Effector CD4-positive, alpha-beta T cell (primary cell): ENCODE data around the gene ATF4.
A peak's percentile ranks its signal among the peaks of the same experiment; 100 is the strongest.

Source experiments
- DNase-seq: peaks from one replicate; pipeline ENCODE4 v3.0.0-alpha.2; 2020

Gene ATF4

DNA sequence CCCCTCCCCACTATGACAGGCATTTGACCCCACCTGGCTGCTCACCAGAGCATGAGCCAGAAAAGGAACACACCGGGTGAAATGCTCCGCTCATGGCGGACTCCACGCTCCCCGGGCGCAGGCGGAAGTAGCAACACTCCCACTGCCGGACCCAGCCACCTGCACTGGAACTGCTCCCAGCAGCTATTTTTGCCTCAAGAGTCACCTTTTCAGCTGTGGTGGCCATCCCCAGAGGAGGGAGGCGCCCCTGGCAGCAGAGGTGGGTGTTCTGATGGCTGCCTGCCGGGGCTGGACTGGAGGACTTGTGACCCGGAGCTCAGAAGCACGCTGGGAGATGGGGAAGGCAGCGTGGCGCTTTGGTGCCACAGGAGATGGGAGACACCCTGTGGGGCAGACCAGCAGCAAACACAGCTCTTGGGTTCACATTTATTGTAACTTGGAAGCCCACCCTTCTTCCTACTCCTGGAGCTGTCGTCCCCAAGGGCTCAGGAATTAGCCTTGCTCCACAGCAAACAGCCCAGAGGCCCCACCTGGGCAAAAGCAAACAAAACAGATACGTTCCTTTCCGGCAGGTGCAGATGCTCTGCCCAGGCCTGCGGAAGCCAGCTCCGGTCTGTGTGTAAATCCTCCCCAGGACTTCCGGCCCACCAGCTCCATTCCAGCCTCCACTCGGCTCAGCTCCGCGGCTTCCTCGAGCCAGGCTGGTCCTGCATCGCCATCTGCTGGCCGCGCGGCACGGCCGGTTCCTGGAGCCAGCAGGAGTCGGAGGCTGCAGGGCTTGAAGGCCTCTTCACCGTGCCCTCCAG, 8.5 kb downstream of the ATF4 start:
- peak; percentile 89 for DNase-seq

GRCh38 chr22:39529487-39529851, 9.1 kb downstream of the ATF4 start:
- DNase-seq: no peak

- no peak for DNase-seq
Measured at GRCh38 chr22:39530116-39530515, 9.8 kb downstream of the ATF4 start.

DNA sequence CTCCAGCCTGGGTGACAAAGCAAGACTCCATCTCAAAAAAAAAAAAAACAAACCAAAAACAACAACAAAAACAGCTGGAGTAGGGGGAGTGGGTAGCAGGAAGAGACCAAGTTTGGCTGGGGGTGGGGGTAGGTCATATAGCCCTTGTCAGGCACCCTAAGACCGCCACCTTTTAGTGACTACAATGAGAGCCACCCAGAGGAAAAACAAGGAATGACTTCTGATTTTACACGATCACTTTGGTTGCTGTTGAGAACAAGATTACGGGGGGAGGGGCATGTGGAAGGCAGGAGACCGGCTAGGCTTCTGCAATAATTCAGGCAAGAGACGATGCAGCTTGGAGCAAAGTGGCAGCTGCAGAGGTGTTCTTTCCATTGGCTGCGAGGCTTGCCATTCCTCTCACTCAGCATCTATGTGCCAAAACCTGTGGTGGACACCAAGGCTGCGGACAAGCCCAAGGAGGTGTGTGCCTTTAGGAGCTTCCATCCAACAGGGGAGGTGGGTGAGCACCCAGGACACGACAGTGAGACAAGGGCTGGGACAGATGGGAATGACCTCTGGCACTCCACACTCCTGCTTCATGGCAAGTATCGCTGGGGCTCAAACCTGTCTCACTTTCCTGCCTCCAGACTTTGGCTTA, 10.4 kb downstream of the ATF4 start:
- no peak for DNase-seq

- DNase-seq: peak; percentile 98
Measured at GRCh38 chr22:39532215-39533073, 12.1 kb downstream of the ATF4 start, which contains the start of gene RPS19BP1. TSS of gene RPS19BP1 (minus strand) at chr22:39532748. CDS start at chr22:39532738, 10 bp downstream.

GRCh38 chr22:39534092-39534506, 13.7 kb downstream of the ATF4 start:
- no peak for DNase-seq

DNA sequence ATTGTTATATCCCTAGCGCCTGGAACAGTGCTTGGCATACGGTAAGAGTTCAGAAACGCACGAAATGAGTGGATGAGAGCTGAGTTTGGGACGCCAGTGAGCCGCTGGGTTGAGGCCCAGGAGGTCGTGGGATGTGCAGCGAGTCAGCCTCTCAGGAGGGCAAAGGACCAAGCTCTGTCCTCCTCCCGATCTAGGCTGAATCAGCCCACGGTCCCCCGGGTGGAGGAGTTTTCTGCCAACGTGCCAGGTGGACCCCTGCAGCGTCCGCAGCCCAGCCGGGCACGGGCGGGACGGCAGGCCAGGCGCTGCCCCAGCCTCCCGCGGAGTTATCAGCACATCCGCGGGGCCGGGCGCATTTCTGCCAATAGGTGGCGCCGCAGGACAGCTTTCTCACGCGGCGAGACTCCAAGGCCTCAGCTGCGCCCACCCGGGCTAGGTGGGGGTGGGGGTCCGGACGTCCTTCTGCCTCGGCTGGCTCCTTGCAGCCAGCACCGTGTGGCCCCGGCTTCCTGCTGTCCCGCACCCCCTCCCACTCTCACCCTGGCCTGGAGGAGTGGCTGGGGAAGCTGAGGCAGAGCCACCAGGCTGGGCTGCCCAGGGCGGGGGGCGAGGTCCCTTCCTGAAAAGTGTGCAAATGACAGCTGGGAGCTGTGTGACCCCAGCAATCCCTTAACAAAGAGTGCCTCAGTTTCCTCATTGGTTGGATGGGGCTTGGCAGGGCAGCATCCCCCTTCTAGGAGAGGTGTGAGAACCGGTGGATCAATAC, 14.4 kb downstream of the ATF4 start:
- peak; percentile 78 for DNase-seq

- no peak for DNase-seq
Measured at GRCh38 chr22:39535357-39535725, 15.0 kb downstream of the ATF4 start.

DNA sequence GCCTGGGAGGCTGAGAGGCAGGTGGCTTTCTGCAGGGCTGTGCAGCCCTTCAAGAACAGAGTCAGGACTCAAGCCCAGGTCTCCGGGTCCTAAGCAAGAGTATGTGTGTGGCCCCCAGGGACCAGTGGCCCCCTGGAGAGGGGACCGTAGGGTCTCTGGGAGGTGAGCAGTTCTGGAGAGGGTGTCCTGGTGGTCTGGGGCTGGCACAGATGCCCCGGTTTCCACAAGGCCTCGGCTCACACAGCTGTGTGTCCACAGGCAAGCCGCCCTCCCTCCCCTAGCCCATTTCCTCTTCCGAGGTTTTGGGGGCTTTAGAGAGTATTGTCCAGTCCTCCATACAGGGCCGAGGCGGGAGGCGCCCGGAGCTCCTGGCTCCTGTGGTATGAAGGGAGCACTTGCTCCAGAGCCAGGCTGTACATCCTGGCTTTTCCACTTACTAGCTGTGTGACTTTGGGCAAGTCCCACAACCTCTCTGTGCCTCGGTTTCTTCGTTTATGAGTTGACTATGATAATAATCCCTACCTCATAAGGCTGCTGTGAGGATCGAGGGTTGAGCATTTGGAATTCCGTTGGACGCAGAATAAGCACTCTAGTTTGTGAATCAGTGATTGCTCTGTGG, 15.6 kb downstream of the ATF4 start:
- DNase-seq: no peak

DNA sequence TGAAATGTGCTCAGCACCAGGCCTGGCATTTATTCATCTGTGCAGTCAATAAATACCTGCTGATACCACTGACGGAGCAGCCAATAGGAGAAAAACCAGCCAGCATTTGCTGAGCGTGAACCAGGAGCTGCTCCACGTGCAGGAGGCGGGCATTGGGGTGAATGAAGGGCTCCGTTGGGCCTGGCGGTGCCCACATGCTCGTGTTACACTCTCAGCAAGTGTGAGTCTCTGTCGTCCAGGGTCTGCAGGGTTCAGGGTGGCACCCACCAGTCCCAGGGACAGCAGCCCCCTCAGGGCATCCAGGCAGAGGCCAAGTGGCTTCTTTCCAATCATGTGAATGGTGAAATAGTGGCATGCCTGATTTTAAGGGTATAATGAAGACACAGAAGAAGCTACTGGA, 16.3 kb downstream of the ATF4 start:
- no peak for DNase-seq

- DNase-seq: no peak
Measured at GRCh38 chr22:39537975-39538374, 17.6 kb downstream of the ATF4 start.

DNA sequence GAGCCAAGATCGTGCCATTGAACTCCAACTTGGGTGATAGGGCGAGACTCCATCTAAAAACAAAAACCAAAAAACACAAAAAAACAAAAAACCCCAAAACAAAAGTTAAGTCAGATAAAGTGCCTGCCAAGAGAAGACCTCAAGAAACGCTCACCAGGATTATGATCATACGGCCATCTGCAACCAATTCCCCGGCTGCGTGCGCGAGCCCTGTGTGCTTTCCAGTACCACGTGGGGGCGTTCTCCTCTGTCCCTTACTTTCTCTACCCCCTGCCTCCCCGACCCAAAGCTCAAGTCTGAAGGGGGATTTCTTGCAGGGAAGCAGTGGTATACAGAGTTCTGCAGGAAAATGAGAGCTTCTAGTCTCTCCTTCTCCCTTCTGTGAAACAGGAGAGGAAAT, 22.7 kb downstream of the ATF4 start:
- no peak for DNase-seq

- peak; percentile 49 for DNase-seq
Measured at GRCh38 chr22:39545386-39546365, 25.3 kb downstream of the ATF4 start.

GRCh38 chr22:39546889-39547586, 26.7 kb downstream of the ATF4 start:
- no peak for DNase-seq

DNA sequence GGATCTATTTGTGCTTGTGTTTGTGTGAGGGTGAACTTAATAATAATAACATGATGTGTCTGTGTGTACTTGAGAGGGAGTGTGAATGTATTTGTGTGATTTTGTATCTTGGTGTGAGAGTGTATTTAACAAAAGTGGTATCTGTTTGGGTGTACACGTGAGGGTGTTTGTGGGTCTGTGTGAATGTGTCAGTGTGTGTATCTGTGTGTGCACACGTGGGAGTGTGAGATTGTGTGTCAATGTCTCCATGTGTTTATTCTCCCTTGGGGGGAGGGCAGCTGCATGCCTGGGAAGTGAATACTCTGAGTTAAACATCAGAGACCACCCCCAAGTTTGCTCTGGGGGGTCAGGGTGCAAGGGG, 27.2 kb downstream of the ATF4 start:
- no peak for DNase-seq

DNA sequence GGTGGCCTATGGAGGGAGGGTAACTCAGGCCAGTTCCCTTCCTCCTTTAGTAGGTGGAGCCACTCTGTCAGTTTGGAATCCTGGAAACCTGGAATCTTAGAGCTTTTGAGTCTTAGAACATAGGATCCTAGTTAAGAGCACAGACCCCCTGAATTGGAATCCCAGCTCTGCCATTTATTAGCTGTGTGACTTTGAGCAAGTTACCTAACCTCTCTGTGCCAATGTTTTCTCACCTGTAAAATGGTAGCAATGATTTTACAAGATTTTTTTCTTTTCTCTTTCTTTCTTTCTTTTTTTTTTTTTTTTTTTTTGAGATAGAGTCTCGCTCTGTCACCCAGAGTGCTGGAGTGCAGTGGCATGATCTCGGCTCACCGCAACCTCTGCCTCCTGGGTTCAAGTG, 33.1 kb downstream of the ATF4 start:
- no peak for DNase-seq

DNA sequence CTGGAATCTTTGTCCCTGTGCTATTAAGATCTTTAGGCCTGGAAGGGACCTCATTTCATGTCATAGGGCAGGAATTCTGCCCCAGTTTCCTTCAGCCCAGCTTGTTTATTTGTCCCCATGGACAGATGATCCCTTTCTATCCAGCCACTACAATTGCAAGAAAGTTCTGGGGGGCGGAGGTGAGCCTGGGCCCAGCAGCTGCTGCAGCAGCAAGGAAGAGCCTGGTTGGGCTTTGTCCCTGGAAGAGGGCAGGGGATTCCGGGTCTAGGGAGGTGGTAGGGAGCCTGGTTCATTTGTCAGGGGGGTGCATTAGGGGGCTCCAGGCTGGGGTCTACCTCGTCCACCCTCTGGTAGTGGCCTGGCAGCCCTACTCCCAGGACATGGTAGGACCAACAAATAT, 33.8 kb downstream of the ATF4 start:
- no peak for DNase-seq

GRCh38 chr22:39556970-39557841, 36.8 kb downstream of the ATF4 start:
- DNase-seq: no peak

DNA sequence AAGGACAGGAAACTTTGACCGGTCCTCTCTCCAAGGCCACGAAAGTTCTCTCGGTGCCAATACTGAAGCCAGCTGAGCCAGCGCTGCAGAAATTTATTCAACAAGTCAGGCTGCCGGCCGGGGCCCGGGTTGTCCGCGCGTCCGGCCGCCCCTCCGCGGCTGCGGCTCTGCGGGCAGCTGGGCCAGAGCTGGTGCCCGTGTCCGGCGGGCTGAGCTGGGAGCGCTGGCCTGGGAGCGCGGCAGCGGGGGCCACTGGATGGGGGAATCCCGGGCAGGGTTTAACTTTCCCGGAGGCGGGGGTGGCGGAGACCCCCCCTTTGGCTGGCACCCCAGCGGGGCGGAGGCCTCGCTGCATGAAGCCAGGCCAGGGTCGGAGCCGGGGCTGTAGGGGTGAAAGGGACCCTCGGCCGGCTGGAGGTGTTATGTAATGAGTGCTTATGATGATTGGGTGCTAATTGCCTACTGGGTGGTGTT, 37.9 kb downstream of the ATF4 start:
- no peak for DNase-seq
